Keratinocyte (primary cell): ENCODE data around the gene NEGR1. TPM values are rescaled to one million over a fixed set of nuclear protein-coding genes. Genes with fewer than 3 reads are reported as not detected.

Source experiments
- DNase-seq: peaks from one replicate; pipeline ENCODE4 v3.0.0-alpha.2; 2011; ENCODE audit warnings: low read depth, missing footprints, low spot score
- FAIRE-seq: peaks from 2 replicates; lab custom pipeline; 2011; peaks lifted over from hg19 to GRCh38; lab: Jason Lieb, UNC
- H2AFZ ChIP-seq: 2 replicates; pipeline ENCODE4 v1.6.0; 2012; ENCODE audit warnings: low read length, control low read depth, inconsistent platforms; ENCODE audit not compliant: control insufficient read depth
- H3K27ac ChIP-seq: 2 replicates; pipeline ENCODE4 v1.5.1; 2011; ENCODE audit warnings: low read length; ENCODE audit not compliant: control insufficient read depth, insufficient read depth
- H3K27me3 ChIP-seq: 3 replicates; pipeline ENCODE4 v1.6.0; 2011; ENCODE audit warnings: low read length; ENCODE audit not compliant: control insufficient read depth, insufficient read depth; ENCODE audit errors: extremely low read depth
- H3K36me3 ChIP-seq, 2 experiments: 2 replicates in 1 of 2; 3 replicates in 1 of 2; pipeline ENCODE4 v1.5.1; 2011; ENCODE audit warnings: low read length in 2 of 2, mild to moderate bottlenecking in 1 of 2; ENCODE audit not compliant: control insufficient read depth in 2 of 2, insufficient read depth in 2 of 2; ENCODE audit errors: extremely low read depth in 1 of 2
- H3K4me1 ChIP-seq: 3 replicates; pipeline ENCODE4 v1.5.1; 2011; ENCODE audit warnings: low read length; ENCODE audit not compliant: control insufficient read depth, insufficient read depth; ENCODE audit errors: extremely low read depth
- H3K4me2 ChIP-seq: 3 replicates; pipeline ENCODE4 v1.6.0; 2011; ENCODE audit warnings: low read depth, low read length; ENCODE audit not compliant: control insufficient read depth, insufficient read depth; ENCODE audit errors: extremely low read depth
- H3K4me3 ChIP-seq, 3 experiments: fragments of 200-600 bp in 1 of 3; sonication (generic) in 1 of 3; 2 replicates in 2 of 3; 3 replicates in 1 of 3; pipeline ENCODE4 v1.5.1; 2011 to 2016; ENCODE audit warnings: low read length in 3 of 3, mild to moderate bottlenecking in 3 of 3, control low read depth in 2 of 3, inconsistent platforms in 1 of 3, low read depth in 1 of 3, mixed read lengths in 1 of 3, mixed run types in 1 of 3, moderate library complexity in 1 of 3; ENCODE audit not compliant: control insufficient read depth in 2 of 3, insufficient read depth in 2 of 3; ENCODE audit errors: extremely low read depth in 1 of 3
- H3K79me2 ChIP-seq: 2 replicates; pipeline ENCODE4 v1.6.0; 2012; ENCODE audit warnings: low read length; ENCODE audit not compliant: control insufficient read depth, insufficient read depth
- H3K9ac ChIP-seq: 3 replicates; pipeline ENCODE4 v1.6.0; 2011; ENCODE audit warnings: low read length; ENCODE audit not compliant: control insufficient read depth, insufficient read depth; ENCODE audit errors: extremely low read depth
- H3K9me1 ChIP-seq: 3 replicates; pipeline ENCODE4 v1.6.0; 2011; ENCODE audit warnings: low read length; ENCODE audit not compliant: control insufficient read depth, insufficient read depth; ENCODE audit errors: extremely low read depth
- H3K9me3 ChIP-seq: 2 replicates; pipeline ENCODE4 v1.5.1; 2012; ENCODE audit warnings: low read depth, low read length; ENCODE audit not compliant: control insufficient read depth
- H4K20me1 ChIP-seq: 3 replicates; pipeline ENCODE4 v1.6.0; 2011; ENCODE audit warnings: low read length; ENCODE audit not compliant: control insufficient read depth, insufficient read depth; ENCODE audit errors: extremely low read depth
- CTCF ChIP-seq, 3 experiments: IDR thresholded peaks in 1 of 3; conservative IDR thresholded peaks in 1 of 3; optimal IDR thresholded peaks in 1 of 3; 2 replicates in 2 of 3; 3 replicates in 1 of 3; pipeline versions ENCODE3 to v1.5.1; 2011; ENCODE audit warnings: low read length in 3 of 3, mild to moderate bottlenecking in 3 of 3, moderate library complexity in 2 of 3, control low read depth in 1 of 3, inconsistent platforms in 1 of 3; ENCODE audit not compliant: insufficient read depth in 2 of 3; ENCODE audit errors: extremely low read depth in 1 of 3
- EZH2 ChIP-seq: IDR thresholded peaks from one replicate; pipeline ENCODE4 v1.6.1; 2012; ENCODE audit warnings: inconsistent platforms, mild to moderate bottlenecking, low read length, moderate library complexity
- dilution Hi-C: fragments of 300-500 bp; cut with MboI; formaldehyde crosslinking; loops from one replicate; pipeline ENCODE4 v1.7.0; 2020; ENCODE audit warnings: low sequenced_read_pairs; ENCODE audit not compliant: extremely low pct_ligation_motif_present
- polyA plus RNA-seq, 5 experiments: library from polyadenylated mRNA; depleted of rRNA in 3 of 5; stranded (reverse) in 3 of 5; stranded (forward) in 1 of 5; unstranded in 1 of 5; fragments of >200 nt; gene quantifications; 1 replicate in 1 of 5; 2 replicates in 3 of 5; 3 replicates in 1 of 5; pipeline versions ENCODE4 v1.2.1 to v1.2.3, GENCODE V29; 2011 to 2012; ENCODE audit warnings: missing spikeins in 2 of 5, low read depth in 1 of 5, low replicate concordance in 1 of 5

The NEGR1 gene
- polyA plus RNA-seq, 1 donor (not counting 4 experiments of a cell fraction or from before 2014, with no cell fraction given) = 1.6 TPM

- no peak for TF ChIP-seq CTCF (optimal IDR thresholded peaks at IDR 0.05 in 1 of 3, IDR thresholded peaks at IDR 0.05 in 1 of 3, conservative IDR thresholded peaks at IDR 0.05 in 1 of 3; ENCODE audit: extremely low read depth in 1 of 3, insufficient read depth in 2 of 3, low read length in 3 of 3)
- no peak for TF ChIP-seq EZH2
- no peak overlapping the region for H3K4me3 ChIP-seq
These were observed 259.0 kb downstream of the NEGR1 start for GRCh38 chr1:72023063-72023930.

GRCh38 chr1:72018562-72018961 is 263.8 kb downstream of the NEGR1 start:
- TF ChIP-seq CTCF (optimal IDR thresholded peaks at IDR 0.05 in 1 of 3, IDR thresholded peaks at IDR 0.05 in 1 of 3, conservative IDR thresholded peaks at IDR 0.05 in 1 of 3; ENCODE audit: extremely low read depth in 1 of 3, insufficient read depth in 2 of 3, low read length in 3 of 3) = no peak
- no peak for TF ChIP-seq EZH2
- DNase-seq = no peak
- dilution Hi-C loops = no loop called here
- Histone ChIP-seq H3K4me2 (no peak overlapping the region), H2AFZ (peak overlapping the region; percentile 4), H3K9ac (no peak overlapping the region), H3K4me1 (no peaks in the 10 kb centered on the region), H3K4me3 (no peak overlapping the region), H3K9me1 (no peaks in the 10 kb centered on the region), H3K9me3 (no peaks in the 10 kb centered on the region), H3K36me3 (no peaks in the 10 kb centered on the region), H4K20me1 (no peaks in the 10 kb centered on the region), H3K79me2 (no peaks in the 10 kb centered on the region), H3K27me3 (no peaks in the 10 kb centered on the region), H3K27ac (no peak overlapping the region)
- FAIRE-seq = no peak

More at GRCh38 chr1:72023063-72023930, 259.0 kb downstream of the NEGR1 start:
- H3K79me2 ChIP-seq = no peaks in the 10 kb centered on the region
- no peak for DNase-seq
- no peak overlapping the region for H3K4me2 ChIP-seq
- H3K36me3 ChIP-seq = no peaks in the 10 kb centered on the region
- H3K27ac ChIP-seq = no peak overlapping the region
- FAIRE-seq = no peak
- no peaks in the 10 kb centered on the region for H3K27me3 ChIP-seq
- no peak overlapping the region for H3K9ac ChIP-seq
- dilution Hi-C loops = no loop called here
- no peak overlapping the region for H2AFZ ChIP-seq
- H3K9me3 ChIP-seq = no peaks in the 10 kb centered on the region
- H3K4me1 ChIP-seq = no peaks in the 10 kb centered on the region
- no peaks in the 10 kb centered on the region for H3K9me1 ChIP-seq
- no peaks in the 10 kb centered on the region for H4K20me1 ChIP-seq
